T1000 (cell line): ENCODE measurements around the gene ACOXL.

Experiments
- DNase-seq: peaks from one replicate; lab custom pipeline; 2025; ENCODE audit warnings: mixed read lengths; lab: John Stamatoyannopoulos, UW

Gene ACOXL

GRCh38 chr2:111117598-111118480, 385.5 kb downstream of the ACOXL start:
- DNase-seq, result no peak

GRCh38 chr2:111118481-111118980, 386.2 kb downstream of the ACOXL start:
- DNase-seq, result no peak

GRCh38 chr2:111118981-111119821, 386.8 kb downstream of the ACOXL start:
- DNase-seq, result no peak

- no peak for DNase-seq
These were observed 387.5 kb downstream of the ACOXL start for GRCh38 chr2:111119822-111120252.

- peak; percentile 81 for DNase-seq
These were observed 388.1 kb downstream of the ACOXL start, which contains the start of gene BCL2L11 for GRCh38 chr2:111120253-111121027. TSS of gene BCL2L11 (plus strand) at chr2:111120914. CDS start at chr2:111123746, 2,832 bp downstream.

- no peak for DNase-seq
These were observed 388.9 kb downstream of the ACOXL start for GRCh38 chr2:111121028-111121827.

- peak; percentile 78 for DNase-seq
These were observed 389.7 kb downstream of the ACOXL start for GRCh38 chr2:111121828-111122630.

- DNase-seq, result peak; percentile 32
These were observed 390.5 kb downstream of the ACOXL start for GRCh38 chr2:111122631-111123421.

- DNase-seq, result no peak
These were observed 391.4 kb downstream of the ACOXL start for GRCh38 chr2:111123751-111124150.

- DNase-seq, result no peak
These were observed 394.2 kb downstream of the ACOXL start for GRCh38 chr2:111126581-111126980.

- no peak for DNase-seq
These were observed 395.0 kb downstream of the ACOXL start for GRCh38 chr2:111127351-111127750.

GRCh38 chr2:111128096-111128495, 395.7 kb downstream of the ACOXL start:
- DNase-seq, result no peak

- DNase-seq, result no peak
These were observed 401.2 kb downstream of the ACOXL start for GRCh38 chr2:111133603-111134002.

GRCh38 chr2:111134055-111134454, 401.7 kb downstream of the ACOXL start:
- no peak for DNase-seq

GRCh38 chr2:111135237-111135909, 403.0 kb downstream of the ACOXL start:
- DNase-seq, result no peak

GRCh38 chr2:111135910-111136297, 403.5 kb downstream of the ACOXL start:
- DNase-seq, result no peak

- DNase-seq, result no peak
These were observed 406.5 kb downstream of the ACOXL start for GRCh38 chr2:111138839-111139238.

- DNase-seq, result no peak
These were observed 407.4 kb downstream of the ACOXL start for GRCh38 chr2:111139637-111140317.
